Vagina (tissue), 2 donors: Measurements from ENCODE around the gene SCIN. TPM values are rescaled to one million over a fixed set of nuclear protein-coding genes. Genes with fewer than 3 reads are reported as not detected.
A peak's percentile ranks its signal among the peaks of the same experiment; 100 is the strongest.
"Not testable (repeated sequence)": the region's sequence is repeated elsewhere in the genome, so short reads cannot be mapped to it uniquely, and the experiment has no call there.

Source experiments
- DNase-seq, 2 donors: peaks; one replicate each; pipeline ENCODE4 v3.0.0-alpha.2; 2017; ENCODE audit errors: extremely low spot score in 2 of 2
- H3K27ac ChIP-seq: fragments of 200-600 bp; sonication (generic); one replicate; pipeline ENCODE4 v1.5.1; 2019
- H3K27me3 ChIP-seq: fragments of 200-600 bp; sonication (generic); one replicate; pipeline ENCODE4 v1.5.1; 2019
- H3K36me3 ChIP-seq, 2 donors: fragments of 200-600 bp; sonication (generic); one replicate each; pipeline ENCODE4 v1.5.1; 2017 to 2019
- H3K4me1 ChIP-seq: fragments of 200-600 bp; sonication (generic); one replicate; pipeline ENCODE4 v1.5.1; 2019
- H3K4me3 ChIP-seq, 2 donors: fragments of 200-600 bp; sonication (generic); 1 replicate in 1 of 2; 2 replicates in 1 of 2; pipeline ENCODE4 v1.5.1; 2016 to 2019
- H3K9me3 ChIP-seq: fragments of 200-600 bp; sonication (generic); one replicate; pipeline ENCODE4 v1.5.1; 2019
- POLR2A ChIP-seq, 2 donors: fragments of 450-650 bp; IDR thresholded peaks; one replicate each; pipeline ENCODE4 v1.6.1; 2017; ENCODE audit warnings: antibody characterized with exemption in 2 of 2, mild to moderate bottlenecking in 2 of 2, moderate library complexity in 2 of 2
- POLR2AphosphoS5 ChIP-seq, 2 donors: sonication (generic); formaldehyde crosslinking; IDR thresholded peaks; one replicate each; pipeline ENCODE4 v1.9.0; 2017; ENCODE audit warnings: antibody characterized with exemption in 2 of 2, mild to moderate bottlenecking in 2 of 2, low read depth in 1 of 2; ENCODE audit not compliant: insufficient read depth in 1 of 2
- intact Hi-C: fragments of 100-400 bp; cut with DNase I; formaldehyde crosslinking; loops from one replicate; pipeline ENCODE4 v1.15.1; 2023
- total RNA-seq: library from RNA; depleted of rRNA; stranded (reverse); fragments of >200 nt; gene quantifications from one replicate; pipeline ENCODE4 v1.2.3, GENCODE V29; 2016
- TF ChIP-seq, protein P1 (sequence below), 3 experiments: fragments of 450-650 bp in 2 of 3; fragments of 200-600 bp in 1 of 3; sonication (generic) in 1 of 3; IDR thresholded peaks; one replicate each; pipeline ENCODE4 v1.5.1; 2017 to 2019; ENCODE audit warnings: antibody characterized with exemption in 3 of 3, mild to moderate bottlenecking in 2 of 3, moderate library complexity in 2 of 3

SCIN gene
- total RNA-seq, result 0.74 TPM

DNA sequence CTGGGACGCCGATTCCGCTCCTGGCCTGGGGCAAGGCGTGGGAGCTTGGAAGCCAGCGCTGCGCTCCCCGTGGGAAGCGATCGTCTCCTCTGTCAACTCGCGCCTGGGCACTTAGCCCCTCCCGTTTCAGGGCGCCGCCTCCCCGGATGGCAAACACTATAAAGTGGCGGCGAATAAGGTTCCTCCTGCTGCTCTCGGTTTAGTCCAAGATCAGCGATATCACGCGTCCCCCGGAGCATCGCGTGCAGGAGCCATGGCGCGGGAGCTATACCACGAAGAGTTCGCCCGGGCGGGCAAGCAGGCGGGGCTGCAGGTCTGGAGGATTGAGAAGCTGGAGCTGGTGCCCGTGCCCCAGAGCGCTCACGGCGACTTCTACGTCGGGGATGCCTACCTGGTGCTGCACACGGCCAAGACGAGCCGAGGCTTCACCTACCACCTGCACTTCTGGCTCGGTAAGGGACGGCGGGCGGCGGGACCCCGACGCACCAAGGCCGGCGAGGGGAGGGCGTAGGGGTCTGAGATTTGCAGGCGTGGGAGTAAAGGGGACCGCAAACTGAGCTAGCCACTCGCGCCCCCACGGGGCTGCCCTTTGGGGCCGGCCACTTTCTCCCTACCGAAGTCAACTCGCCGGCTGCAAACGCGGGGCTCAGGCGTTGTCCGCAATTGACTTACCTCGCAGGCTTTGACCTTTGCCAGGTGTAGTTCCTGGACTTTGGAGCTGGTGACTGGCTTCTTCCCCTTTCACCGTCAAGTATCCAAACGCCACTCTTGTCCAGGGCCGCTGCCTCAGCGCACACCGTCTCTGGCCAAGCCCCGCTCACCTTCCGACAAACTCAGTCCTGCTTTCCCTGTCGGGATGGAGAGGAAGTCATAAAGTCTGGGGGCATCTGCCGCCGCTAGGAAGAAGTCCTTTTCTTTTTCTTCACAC, at the start of gene SCIN:
SCIN (plus strand) TSS at position 187 of the 928 bp plus-strand sequence; CDS start at position 254, 67 bp downstream.
- intact Hi-C loops, result no loop called here
- Histone ChIP-seq H3K27ac (no peak within 1 kb of the TSS), H3K36me3 (no peaks in the 10 kb centered on the region), H3K27me3 (no peaks in the 10 kb centered on the region), H3K9me3 (no peaks in the 10 kb centered on the region), H3K4me3 (peak within 1 kb of the TSS; percentile 37 to 41), H3K4me1 (peaks cover 16% of the 10 kb centered on the region)
- no peak for DNase-seq
- TF ChIP-seq, protein P1, sequence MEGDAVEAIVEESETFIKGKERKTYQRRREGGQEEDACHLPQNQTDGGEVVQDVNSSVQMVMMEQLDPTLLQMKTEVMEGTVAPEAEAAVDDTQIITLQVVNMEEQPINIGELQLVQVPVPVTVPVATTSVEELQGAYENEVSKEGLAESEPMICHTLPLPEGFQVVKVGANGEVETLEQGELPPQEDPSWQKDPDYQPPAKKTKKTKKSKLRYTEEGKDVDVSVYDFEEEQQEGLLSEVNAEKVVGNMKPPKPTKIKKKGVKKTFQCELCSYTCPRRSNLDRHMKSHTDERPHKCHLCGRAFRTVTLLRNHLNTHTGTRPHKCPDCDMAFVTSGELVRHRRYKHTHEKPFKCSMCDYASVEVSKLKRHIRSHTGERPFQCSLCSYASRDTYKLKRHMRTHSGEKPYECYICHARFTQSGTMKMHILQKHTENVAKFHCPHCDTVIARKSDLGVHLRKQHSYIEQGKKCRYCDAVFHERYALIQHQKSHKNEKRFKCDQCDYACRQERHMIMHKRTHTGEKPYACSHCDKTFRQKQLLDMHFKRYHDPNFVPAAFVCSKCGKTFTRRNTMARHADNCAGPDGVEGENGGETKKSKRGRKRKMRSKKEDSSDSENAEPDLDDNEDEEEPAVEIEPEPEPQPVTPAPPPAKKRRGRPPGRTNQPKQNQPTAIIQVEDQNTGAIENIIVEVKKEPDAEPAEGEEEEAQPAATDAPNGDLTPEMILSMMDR (IDR thresholded peaks at IDR 0.05), result no peak
- TF ChIP-seq POLR2A (IDR thresholded peaks at IDR 0.05) (no peak), POLR2AphosphoS5 (IDR thresholded peaks at IDR 0.05; ENCODE audit: insufficient read depth in 1 of 2, low read depth in 1 of 2) (no peak)

GRCh38 chr7:12524794-12525386, 45.6 kb upstream of the SCIN start:
- DNase-seq, result no peak
- intact Hi-C loops, result no loop called here
- H3K27me3 ChIP-seq, result no peaks in the 10 kb centered on the region

GRCh38 chr7:12526693-12527092, 43.8 kb upstream of the SCIN start:
- H3K27me3 ChIP-seq, H3K9me3 ChIP-seq, H3K36me3 ChIP-seq, H3K27ac ChIP-seq, DNase-seq, H3K4me3 ChIP-seq, intact Hi-C loops, H3K4me1 ChIP-seq: not testable (repeated sequence)

More at GRCh38 chr7:12524794-12525386, 45.6 kb upstream of the SCIN start:
- TF ChIP-seq, protein P1 (IDR thresholded peaks at IDR 0.05), result peak in 2 of 3 experiments; percentile 63 to 65
- TF ChIP-seq POLR2AphosphoS5 (IDR thresholded peaks at IDR 0.05; ENCODE audit: insufficient read depth in 1 of 2, low read depth in 1 of 2), result no peak
- Histone ChIP-seq H3K9me3 (no peaks in the 10 kb centered on the region), H3K4me3 (no peak overlapping the region), H3K27ac (no peak overlapping the region), H3K36me3 (no peaks in the 10 kb centered on the region), H3K4me1 (no peaks in the 10 kb centered on the region)

DNA sequence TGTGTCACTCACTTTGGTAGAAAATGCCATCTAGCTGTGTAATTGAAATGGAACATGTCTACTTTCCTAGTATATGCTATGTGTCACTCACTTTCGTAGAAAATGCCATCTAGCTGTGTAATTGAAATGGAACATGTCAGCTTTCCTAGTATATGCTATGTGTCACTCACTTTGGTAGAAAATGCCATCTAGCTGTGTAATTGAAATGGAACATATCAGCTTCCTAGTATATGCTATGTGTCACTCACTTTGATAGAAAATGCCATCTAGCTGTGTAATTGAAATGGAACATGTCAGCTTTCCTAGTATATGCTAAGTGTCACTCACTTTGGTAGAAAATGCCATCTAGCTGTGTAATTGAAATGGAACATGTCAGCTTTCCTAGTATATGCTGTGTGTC, 42.9 kb upstream of the SCIN start:
- H3K4me3 ChIP-seq, H3K36me3 ChIP-seq, DNase-seq, H3K27ac ChIP-seq, H3K4me1 ChIP-seq, H3K9me3 ChIP-seq, intact Hi-C loops, H3K27me3 ChIP-seq: not testable (repeated sequence)

DNA sequence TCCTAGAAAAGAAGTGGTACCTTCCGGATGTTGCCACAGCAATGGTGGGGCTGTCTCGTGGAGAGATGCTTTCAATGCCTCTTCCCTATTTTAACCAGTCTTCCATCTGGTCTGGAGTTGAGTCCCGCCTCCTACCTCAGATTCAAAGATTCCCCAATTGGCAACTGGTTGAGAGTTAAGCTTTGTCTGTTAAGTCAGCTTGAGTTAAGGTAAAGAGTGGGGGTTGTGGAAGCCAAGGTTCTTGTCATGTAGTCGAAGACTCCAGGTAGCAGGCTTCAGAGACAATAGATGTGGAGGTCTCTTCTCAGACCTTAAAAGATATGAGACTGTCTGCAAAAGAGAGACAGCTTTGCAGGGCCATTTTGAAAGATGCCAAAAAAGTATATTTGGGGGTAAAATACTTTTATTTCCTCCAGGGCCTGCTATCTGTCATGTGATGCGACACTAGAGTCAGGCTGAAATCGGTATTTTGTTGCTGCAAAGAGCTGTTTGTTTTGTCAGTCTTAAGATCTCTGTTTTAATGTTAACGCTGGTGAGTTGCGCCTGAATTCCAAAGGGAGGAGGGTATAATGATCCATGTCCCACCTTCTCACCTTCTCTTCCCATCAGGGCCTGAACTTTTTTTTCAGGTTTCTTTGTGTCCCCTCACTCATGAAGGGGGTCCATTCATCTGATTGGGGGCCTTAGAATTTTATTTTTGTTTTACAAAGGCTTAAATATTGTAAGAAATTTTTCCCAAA, 40.4 kb upstream of the SCIN start:
- no peaks in the 10 kb centered on the region for H3K27me3 ChIP-seq
- H3K4me1 ChIP-seq, result no peaks in the 10 kb centered on the region
- H3K4me3 ChIP-seq, result no peak overlapping the region
- intact Hi-C loops, result no loop called here
- H3K36me3 ChIP-seq, result no peaks in the 10 kb centered on the region
- H3K27ac ChIP-seq, result no peak overlapping the region
- no peak for DNase-seq
- H3K9me3 ChIP-seq, result no peaks in the 10 kb centered on the region
- TF ChIP-seq POLR2AphosphoS5 (IDR thresholded peaks at IDR 0.05; ENCODE audit: insufficient read depth in 1 of 2, low read depth in 1 of 2), result no peak
- no peak for TF ChIP-seq POLR2A (IDR thresholded peaks at IDR 0.05)
- TF ChIP-seq, protein P1 (IDR thresholded peaks at IDR 0.05), result no peak
